Liver (tissue), 9 donors: ENCODE measurements around the gene SCLT1. TPM values are rescaled to one million over a fixed set of nuclear protein-coding genes. Genes with fewer than 3 reads are reported as not detected.

Experiments used
- DNase-seq: peaks from one replicate; pipeline ENCODE4 v3.0.0-alpha.2; 2017; ENCODE audit warnings: low spot score
- H3K27ac ChIP-seq, 2 donors: one replicate each; pipeline ENCODE4 v1.7.0; 2013; ENCODE audit warnings: inconsistent platforms in 2 of 2, low read length in 2 of 2, control low read depth in 1 of 2, low read depth in 1 of 2, mild to moderate bottlenecking in 1 of 2
- H3K27me3 ChIP-seq, 4 donors: one replicate each; pipeline versions ENCODE4 v1.6.1 to v1.7.0; 2013; ENCODE audit warnings: low read length in 3 of 4, inconsistent platforms in 1 of 4, mild to moderate bottlenecking in 1 of 4, moderate library complexity in 1 of 4; ENCODE audit not compliant: control insufficient read depth in 4 of 4, insufficient read depth in 4 of 4
- H3K36me3 ChIP-seq, 4 donors: one replicate each; pipeline versions ENCODE4 v1.6.1 to v1.7.0; 2013; ENCODE audit warnings: low read length in 3 of 4, mild to moderate bottlenecking in 3 of 4, low read depth in 1 of 4, moderate library complexity in 1 of 4; ENCODE audit not compliant: control insufficient read depth in 4 of 4, insufficient read depth in 3 of 4
- H3K4me1 ChIP-seq, 4 donors: one replicate each; pipeline versions ENCODE4 v1.6.1 to v1.7.0; 2013; ENCODE audit warnings: low read length in 3 of 4, mild to moderate bottlenecking in 3 of 4, moderate library complexity in 1 of 4; ENCODE audit not compliant: control insufficient read depth in 4 of 4, insufficient read depth in 4 of 4
- H3K4me3 ChIP-seq, 3 donors: one replicate each; pipeline versions ENCODE4 v1.6.1 to v1.7.0; 2013; ENCODE audit warnings: low read length in 3 of 3, control low read depth in 1 of 3, low read depth in 1 of 3, mild to moderate bottlenecking in 1 of 3
- H3K9ac ChIP-seq, 2 donors: one replicate each; pipeline ENCODE4 v1.7.0; 2013; ENCODE audit warnings: low read length in 2 of 2, mild to moderate bottlenecking in 2 of 2, moderate library complexity in 2 of 2, control low read depth in 1 of 2, low read depth in 1 of 2
- H3K9me3 ChIP-seq, 4 donors: one replicate each; pipeline versions ENCODE4 v1.6.1 to v1.7.0; 2013; ENCODE audit warnings: low read length in 3 of 4; ENCODE audit not compliant: control insufficient read depth in 4 of 4
- EGR1 ChIP-seq, 2 donors: IDR thresholded peaks; 2 replicates each; pipeline ENCODE4 v1.6.1; 2016 to 2018; ENCODE audit warnings: antibody characterized with exemption in 2 of 2, low read depth in 2 of 2
- FOXA1 ChIP-seq: IDR thresholded peaks from 2 replicates; pipeline ENCODE4 v1.6.1; 2016; ENCODE audit warnings: antibody characterized with exemption
- FOXA2 ChIP-seq: IDR thresholded peaks from 2 replicates; pipeline ENCODE4 v1.6.1; 2016; ENCODE audit warnings: antibody characterized with exemption
- GABPA ChIP-seq, 2 donors: IDR thresholded peaks in 1 of 2; conservative IDR thresholded peaks in 1 of 2; 2 replicates each; pipeline ENCODE4 v1.6.1; 2016; ENCODE audit warnings: antibody characterized with exemption in 2 of 2, mild to moderate bottlenecking in 1 of 2, moderate library complexity in 1 of 2
- HNF4A ChIP-seq, 2 donors: conservative IDR thresholded peaks; 2 replicates each; pipeline ENCODE4 v1.6.1; 2016; ENCODE audit warnings: antibody characterized with exemption in 2 of 2, mild to moderate bottlenecking in 2 of 2
- HNF4G ChIP-seq: IDR thresholded peaks from 2 replicates; pipeline ENCODE4 v1.6.1; 2016; ENCODE audit warnings: antibody characterized with exemption
- NR2F2 ChIP-seq: IDR thresholded peaks from 2 replicates; pipeline ENCODE4 v1.6.1; 2016; ENCODE audit warnings: antibody characterized with exemption
- RAD21 ChIP-seq, 2 donors: IDR thresholded peaks; 2 replicates each; pipeline ENCODE4 v1.6.1; 2016; ENCODE audit warnings: antibody characterized with exemption in 2 of 2, mild to moderate bottlenecking in 2 of 2
- SP1 ChIP-seq: IDR thresholded peaks from 2 replicates; pipeline ENCODE4 v1.6.1; 2018; ENCODE audit warnings: antibody characterized with exemption, mild to moderate bottlenecking
- YY1 ChIP-seq: IDR thresholded peaks from 2 replicates; pipeline ENCODE4 v1.6.1; 2016; ENCODE audit warnings: antibody characterized with exemption, mild to moderate bottlenecking
- WGBS: extraction: QIAGEN DNeasy Blood & Tissue Kit; methylation state at CpG from one replicate; pipeline ENCODE4 v1.1.7; 2013; 5-methylcytosine and 5-hydroxymethylcytosine counted together
- polyA plus RNA-seq, 2 donors: library from polyadenylated mRNA; stranded (reverse) in 1 of 2; unstranded in 1 of 2; fragments of 200-250 nt in 1 of 2; fragments of >200 nt in 1 of 2; fragmentation: Nextera tagmentation in 1 of 2; extraction: Ambion mirVana in 1 of 2; gene quantifications; one replicate each; pipeline versions ENCODE4 v1.2.1 to v1.2.3, GENCODE V29; 2013 to 2015
- total RNA-seq, 2 donors: library from RNA; depleted of rRNA; stranded (reverse); fragments of >200 nt; gene quantifications; one replicate each; pipeline ENCODE4 v1.2.3, GENCODE V29; 2014
- TF ChIP-seq, protein P1 (sequence below): IDR thresholded peaks from 2 replicates; pipeline ENCODE4 v1.6.1; 2016; ENCODE audit warnings: antibody characterized with exemption
- TF ChIP-seq, protein P2 (sequence below): IDR thresholded peaks from 2 replicates; pipeline ENCODE4 v1.6.1; 2016; ENCODE audit warnings: antibody characterized with exemption, mild to moderate bottlenecking
- TF ChIP-seq, protein P3 (sequence below): fragments of 150-350 bp; IDR thresholded peaks from 2 replicates; pipeline ENCODE4 v1.5.1; 2017; ENCODE audit warnings: improper control_type of control experiment, low read depth, low read length; ENCODE audit not compliant: missing input control
- TF ChIP-seq, protein P4 (sequence below): IDR thresholded peaks from 2 replicates; pipeline ENCODE4 v1.6.1; 2016; ENCODE audit warnings: antibody characterized with exemption
- TF ChIP-seq, protein P5 (sequence below): IDR thresholded peaks from 2 replicates; pipeline ENCODE4 v1.6.1; 2016; ENCODE audit warnings: antibody characterized with exemption
- donor health status: healthy.
- donor health status: healthy.
- donor health status: healthy.
- donor health status: healthy.
- donor health status: healthy.

SCLT1 gene
- total and polyA plus RNA-seq, 4 donors = 1.2 to 14.2 (median 4.0) TPM

DNA sequence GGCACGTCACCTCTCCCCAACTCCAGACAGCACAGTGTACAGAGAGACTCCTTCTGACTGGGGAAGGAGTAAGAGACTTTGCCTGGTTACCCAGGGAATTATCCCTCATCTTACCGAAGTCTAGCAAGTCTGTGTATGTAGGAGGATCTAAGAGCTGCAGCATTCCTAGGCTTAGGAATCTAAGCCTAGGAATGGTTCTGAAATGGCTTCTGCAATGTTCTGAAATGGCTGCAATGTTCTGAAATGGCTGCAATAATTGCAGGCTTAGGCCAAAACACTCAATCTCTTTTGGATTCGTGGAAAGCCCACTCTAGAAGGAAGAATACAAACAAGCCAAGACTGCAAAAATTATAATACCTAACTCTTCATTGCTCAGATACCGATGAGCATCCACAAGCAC, 106.4 kb downstream of the SCLT1 start (continued):
- TF ChIP-seq SP1 (no peak), NR2F2 (no peak)

DNA sequence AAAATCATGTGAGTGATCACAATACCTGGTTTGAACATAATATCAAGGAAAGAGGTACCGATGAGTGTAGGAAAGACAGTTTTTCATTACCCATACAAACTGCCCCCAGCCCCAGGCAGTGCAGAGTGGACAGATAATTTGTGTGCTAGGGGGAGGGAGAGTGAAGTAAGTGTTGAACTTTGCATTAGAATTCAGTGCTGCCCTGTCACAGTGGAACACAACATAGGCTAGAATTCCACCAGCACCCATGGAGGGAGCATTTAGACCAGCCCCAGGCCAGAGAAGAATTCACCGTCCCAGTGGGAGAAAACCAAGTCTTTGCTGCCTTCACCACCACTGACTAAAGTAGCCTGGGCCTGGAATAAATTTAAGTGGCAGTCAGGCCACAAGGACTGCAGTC, 107.3 kb downstream of the SCLT1 start:
- Histone ChIP-seq H3K9me3 (no peaks in the 10 kb centered on the region), H3K27me3 (no peaks in the 10 kb centered on the region), H3K9ac (no peak overlapping the region), H3K4me3 (no peak overlapping the region), H3K4me1 (no peaks in the 10 kb centered on the region), H3K36me3 (peaks cover 0 to 3% (median 0%) of the 10 kb centered on the region in 4 donors), H3K27ac (no peak overlapping the region)
- no peak for DNase-seq
- TF ChIP-seq, protein P1, sequence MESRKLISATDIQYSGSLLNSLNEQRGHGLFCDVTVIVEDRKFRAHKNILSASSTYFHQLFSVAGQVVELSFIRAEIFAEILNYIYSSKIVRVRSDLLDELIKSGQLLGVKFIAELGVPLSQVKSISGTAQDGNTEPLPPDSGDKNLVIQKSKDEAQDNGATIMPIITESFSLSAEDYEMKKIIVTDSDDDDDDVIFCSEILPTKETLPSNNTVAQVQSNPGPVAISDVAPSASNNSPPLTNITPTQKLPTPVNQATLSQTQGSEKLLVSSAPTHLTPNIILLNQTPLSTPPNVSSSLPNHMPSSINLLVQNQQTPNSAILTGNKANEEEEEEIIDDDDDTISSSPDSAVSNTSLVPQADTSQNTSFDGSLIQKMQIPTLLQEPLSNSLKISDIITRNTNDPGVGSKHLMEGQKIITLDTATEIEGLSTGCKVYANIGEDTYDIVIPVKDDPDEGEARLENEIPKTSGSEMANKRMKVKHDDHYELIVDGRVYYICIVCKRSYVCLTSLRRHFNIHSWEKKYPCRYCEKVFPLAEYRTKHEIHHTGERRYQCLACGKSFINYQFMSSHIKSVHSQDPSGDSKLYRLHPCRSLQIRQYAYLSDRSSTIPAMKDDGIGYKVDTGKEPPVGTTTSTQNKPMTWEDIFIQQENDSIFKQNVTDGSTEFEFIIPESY = no peak
- TF ChIP-seq EGR1 (IDR thresholded peaks at IDR 0.05; ENCODE audit: low read depth in 2 of 2) (no peak), FOXA2 (no peak), SP1 (no peak)
- TF ChIP-seq, protein P2, sequence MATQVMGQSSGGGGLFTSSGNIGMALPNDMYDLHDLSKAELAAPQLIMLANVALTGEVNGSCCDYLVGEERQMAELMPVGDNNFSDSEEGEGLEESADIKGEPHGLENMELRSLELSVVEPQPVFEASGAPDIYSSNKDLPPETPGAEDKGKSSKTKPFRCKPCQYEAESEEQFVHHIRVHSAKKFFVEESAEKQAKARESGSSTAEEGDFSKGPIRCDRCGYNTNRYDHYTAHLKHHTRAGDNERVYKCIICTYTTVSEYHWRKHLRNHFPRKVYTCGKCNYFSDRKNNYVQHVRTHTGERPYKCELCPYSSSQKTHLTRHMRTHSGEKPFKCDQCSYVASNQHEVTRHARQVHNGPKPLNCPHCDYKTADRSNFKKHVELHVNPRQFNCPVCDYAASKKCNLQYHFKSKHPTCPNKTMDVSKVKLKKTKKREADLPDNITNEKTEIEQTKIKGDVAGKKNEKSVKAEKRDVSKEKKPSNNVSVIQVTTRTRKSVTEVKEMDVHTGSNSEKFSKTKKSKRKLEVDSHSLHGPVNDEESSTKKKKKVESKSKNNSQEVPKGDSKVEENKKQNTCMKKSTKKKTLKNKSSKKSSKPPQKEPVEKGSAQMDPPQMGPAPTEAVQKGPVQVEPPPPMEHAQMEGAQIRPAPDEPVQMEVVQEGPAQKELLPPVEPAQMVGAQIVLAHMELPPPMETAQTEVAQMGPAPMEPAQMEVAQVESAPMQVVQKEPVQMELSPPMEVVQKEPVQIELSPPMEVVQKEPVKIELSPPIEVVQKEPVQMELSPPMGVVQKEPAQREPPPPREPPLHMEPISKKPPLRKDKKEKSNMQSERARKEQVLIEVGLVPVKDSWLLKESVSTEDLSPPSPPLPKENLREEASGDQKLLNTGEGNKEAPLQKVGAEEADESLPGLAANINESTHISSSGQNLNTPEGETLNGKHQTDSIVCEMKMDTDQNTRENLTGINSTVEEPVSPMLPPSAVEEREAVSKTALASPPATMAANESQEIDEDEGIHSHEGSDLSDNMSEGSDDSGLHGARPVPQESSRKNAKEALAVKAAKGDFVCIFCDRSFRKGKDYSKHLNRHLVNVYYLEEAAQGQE = no peak
- WGBS = 98% methylated on average over 2 of the region's 2 CpGs

DNA sequence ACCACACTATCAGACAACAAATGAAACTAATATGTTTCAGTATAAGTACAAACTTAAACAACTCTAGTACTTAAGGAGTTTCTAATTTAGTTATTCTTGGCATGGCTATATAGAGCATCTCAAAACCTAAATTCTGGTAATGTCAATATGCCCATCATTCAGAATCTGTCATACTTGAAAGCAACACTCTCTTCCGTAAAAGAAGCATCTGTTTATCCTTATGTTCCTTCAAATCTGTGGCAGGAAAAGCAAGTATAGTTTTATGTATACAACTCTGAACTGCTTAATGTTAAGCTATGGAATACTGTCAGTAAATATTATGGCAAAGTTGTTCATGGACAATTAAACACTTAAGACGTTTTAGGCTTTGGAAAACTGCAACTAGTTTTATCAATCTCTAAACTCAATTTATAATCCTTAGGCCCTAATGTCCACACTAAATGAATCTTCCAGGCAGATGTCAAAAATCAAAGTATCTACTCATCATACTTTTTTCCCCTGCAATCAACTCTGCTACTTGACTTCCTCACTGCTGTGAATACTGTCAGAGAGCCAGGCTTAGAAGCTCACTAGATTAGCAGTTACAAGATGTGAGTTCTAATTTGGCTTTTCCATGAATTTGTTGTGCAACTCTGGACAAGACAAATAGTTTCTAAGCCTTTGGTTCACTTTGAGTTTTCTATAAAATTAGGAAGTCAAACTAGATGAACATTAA, 109.4 kb downstream of the SCLT1 start:
- Histone ChIP-seq H3K4me3 (no peak overlapping the region), H3K9ac (no peak overlapping the region), H3K36me3 (peaks cover 0 to 3% (median 0%) of the 10 kb centered on the region in 4 donors), H3K4me1 (no peaks in the 10 kb centered on the region), H3K27ac (no peak overlapping the region), H3K9me3 (no peaks in the 10 kb centered on the region), H3K27me3 (no peaks in the 10 kb centered on the region)
- 87% methylated on average over 2 of the region's 2 CpGs for WGBS
- DNase-seq = no peak
- TF ChIP-seq NR2F2 = no peak

DNA sequence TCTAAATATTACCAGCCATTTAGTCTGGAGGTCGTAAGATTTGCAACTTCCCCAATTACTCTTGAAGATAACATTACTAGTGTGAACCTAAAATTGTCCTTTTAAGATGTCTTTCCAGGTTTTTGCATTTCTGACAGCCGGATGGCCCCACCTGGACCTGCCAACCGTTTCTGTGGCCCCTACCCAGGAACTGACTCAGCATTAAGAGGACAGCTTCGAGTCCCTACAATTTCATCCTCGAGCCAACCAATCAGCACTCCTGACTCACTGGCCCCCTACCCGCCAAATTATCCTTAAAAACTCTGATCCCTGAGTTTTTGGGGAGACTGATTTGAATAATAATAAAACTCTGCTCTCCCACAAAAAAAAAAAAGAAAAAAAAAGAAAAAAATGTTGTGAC, 112.0 kb downstream of the SCLT1 start:
- Histone ChIP-seq H3K4me1 (no peaks in the 10 kb centered on the region), H3K4me3 (no peak overlapping the region), H3K9ac (no peak overlapping the region), H3K27me3 (no peaks in the 10 kb centered on the region), H3K36me3 (no peaks in the 10 kb centered on the region), H3K9me3 (no peaks in the 10 kb centered on the region), H3K27ac (no peak overlapping the region)
- WGBS = 94% methylated on average over 6 of the region's 6 CpGs
- no peak for DNase-seq
- no peak for TF ChIP-seq RAD21 (IDR thresholded peaks at IDR 0.05)
- TF ChIP-seq SP1 = no peak
- TF ChIP-seq, protein P3, sequence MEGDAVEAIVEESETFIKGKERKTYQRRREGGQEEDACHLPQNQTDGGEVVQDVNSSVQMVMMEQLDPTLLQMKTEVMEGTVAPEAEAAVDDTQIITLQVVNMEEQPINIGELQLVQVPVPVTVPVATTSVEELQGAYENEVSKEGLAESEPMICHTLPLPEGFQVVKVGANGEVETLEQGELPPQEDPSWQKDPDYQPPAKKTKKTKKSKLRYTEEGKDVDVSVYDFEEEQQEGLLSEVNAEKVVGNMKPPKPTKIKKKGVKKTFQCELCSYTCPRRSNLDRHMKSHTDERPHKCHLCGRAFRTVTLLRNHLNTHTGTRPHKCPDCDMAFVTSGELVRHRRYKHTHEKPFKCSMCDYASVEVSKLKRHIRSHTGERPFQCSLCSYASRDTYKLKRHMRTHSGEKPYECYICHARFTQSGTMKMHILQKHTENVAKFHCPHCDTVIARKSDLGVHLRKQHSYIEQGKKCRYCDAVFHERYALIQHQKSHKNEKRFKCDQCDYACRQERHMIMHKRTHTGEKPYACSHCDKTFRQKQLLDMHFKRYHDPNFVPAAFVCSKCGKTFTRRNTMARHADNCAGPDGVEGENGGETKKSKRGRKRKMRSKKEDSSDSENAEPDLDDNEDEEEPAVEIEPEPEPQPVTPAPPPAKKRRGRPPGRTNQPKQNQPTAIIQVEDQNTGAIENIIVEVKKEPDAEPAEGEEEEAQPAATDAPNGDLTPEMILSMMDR = no peak
- no peak for TF ChIP-seq FOXA2
- TF ChIP-seq, protein P1 = no peak
- TF ChIP-seq YY1 = no peak
- no peak for TF ChIP-seq FOXA1
- TF ChIP-seq EGR1 (IDR thresholded peaks at IDR 0.05; ENCODE audit: low read depth in 2 of 2) = no peak
- no peak for TF ChIP-seq NR2F2
- TF ChIP-seq GABPA (IDR thresholded peaks at IDR 0.05 in 1 of 2, conservative IDR thresholded peaks at IDR 0.05 in 1 of 2) = no peak
- TF ChIP-seq HNF4G = no peak
- TF ChIP-seq, protein P4, sequence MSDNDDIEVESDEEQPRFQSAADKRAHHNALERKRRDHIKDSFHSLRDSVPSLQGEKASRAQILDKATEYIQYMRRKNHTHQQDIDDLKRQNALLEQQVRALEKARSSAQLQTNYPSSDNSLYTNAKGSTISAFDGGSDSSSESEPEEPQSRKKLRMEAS = no peak
- TF ChIP-seq HNF4A (conservative IDR thresholded peaks at IDR 0.05) = no peak
- TF ChIP-seq, protein P5, sequence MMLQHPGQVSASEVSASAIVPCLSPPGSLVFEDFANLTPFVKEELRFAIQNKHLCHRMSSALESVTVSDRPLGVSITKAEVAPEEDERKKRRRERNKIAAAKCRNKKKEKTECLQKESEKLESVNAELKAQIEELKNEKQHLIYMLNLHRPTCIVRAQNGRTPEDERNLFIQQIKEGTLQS = no peak
